Transverse colon (tissue), 4 donors: ENCODE results near the gene CTNNA1. TPM values are rescaled to one million over a fixed set of nuclear protein-coding genes. Genes with fewer than 3 reads are reported as not detected.

ENCODE experiments used
- DNase-seq: peaks from one replicate; pipeline ENCODE4 v3.0.0-alpha.2; 2019
- H3K27ac ChIP-seq, 4 donors: fragments of 200-600 bp; sonication (generic); 2 replicates each; pipeline ENCODE4 v1.5.1; 2016 to 2018; ENCODE audit warnings: inconsistent platforms in 4 of 4
- H3K27me3 ChIP-seq: fragments of 200-600 bp; sonication (generic); 2 replicates; pipeline ENCODE4 v1.5.1; 2017; ENCODE audit warnings: inconsistent platforms
- H3K36me3 ChIP-seq, 4 donors: fragments of 200-600 bp; sonication (generic); 2 replicates each; pipeline ENCODE4 v1.5.1; 2017 to 2019; ENCODE audit warnings: inconsistent platforms in 4 of 4
- H3K4me1 ChIP-seq, 4 donors: fragments of 200-600 bp; sonication (generic); 2 replicates each; pipeline ENCODE4 v1.5.1; 2017 to 2020; ENCODE audit warnings: inconsistent platforms in 4 of 4
- H3K4me3 ChIP-seq, 4 donors: fragments of 200-600 bp; sonication (generic); 1 replicate in 1 of 4; 2 replicates in 3 of 4; pipeline versions ENCODE4 v1.5.1 to v1.6.1; 2017 to 2019; ENCODE audit warnings: inconsistent platforms in 4 of 4
- H3K9me3 ChIP-seq, 2 donors: fragments of 200-600 bp; sonication (generic); 2 replicates each; pipeline ENCODE4 v1.5.1; 2017 to 2019; ENCODE audit warnings: inconsistent platforms in 2 of 2
- CTCF ChIP-seq, 5 experiments: fragments of 200-600 bp in 3 of 5; fragments of 450-650 bp in 2 of 5; sonication (generic) in 3 of 5; IDR thresholded peaks; 1 replicate in 2 of 5; 2 replicates in 3 of 5; pipeline ENCODE4 v1.5.1; 2016 to 2017; ENCODE audit warnings: antibody characterized with exemption in 5 of 5, inconsistent platforms in 3 of 5, mild to moderate bottlenecking in 2 of 5, moderate library complexity in 1 of 5
- EP300 ChIP-seq: sonication (generic); formaldehyde crosslinking; IDR thresholded peaks from one replicate; pipeline ENCODE4 v1.6.1; 2017; ENCODE audit warnings: antibody characterized with exemption, low read depth
- POLR2A ChIP-seq: fragments of 450-650 bp; IDR thresholded peaks from one replicate; pipeline ENCODE4 v1.6.1; 2016; ENCODE audit warnings: antibody characterized with exemption, mild to moderate bottlenecking, moderate library complexity
- POLR2AphosphoS5 ChIP-seq, 3 donors: sonication (generic); formaldehyde crosslinking; IDR thresholded peaks; one replicate each; pipeline ENCODE4 v1.6.1; 2016; ENCODE audit warnings: antibody characterized with exemption in 3 of 3
- WGBS, 2 donors: methylation state at CpG; one replicate each; pipeline ENCODE4 v1.1.5; 2018; ENCODE audit warnings: low coverage in 1 of 2; 5-methylcytosine and 5-hydroxymethylcytosine counted together
- in situ Hi-C, 4 donors: fragments of 200-750 bp; cut with MboI; loops; one replicate each; pipeline versions ENCODE4 v1.15.0 to v1.15.1; 2017; ENCODE audit warnings: low sequenced_read_pairs in 3 of 4, low pct_ligation_motif_present in 1 of 4, low pct_unique_long_range_greater_than_20kb in 1 of 4
- intact Hi-C: fragments of 100-400 bp; cut with DNase I; formaldehyde crosslinking; loops from one replicate; pipeline ENCODE4 v1.15.1; 2023; ENCODE audit warnings: low total_unique reads
- total RNA-seq, 4 donors: library from RNA; depleted of rRNA; stranded (reverse); fragments of >200 nt; gene quantifications; one replicate each; pipeline ENCODE4 v1.1.0, GENCODE V29; 2016

CTNNA1 gene
- total RNA-seq, 4 donors from 2014 or later: 272 to 381 (median 316) TPM

DNA sequence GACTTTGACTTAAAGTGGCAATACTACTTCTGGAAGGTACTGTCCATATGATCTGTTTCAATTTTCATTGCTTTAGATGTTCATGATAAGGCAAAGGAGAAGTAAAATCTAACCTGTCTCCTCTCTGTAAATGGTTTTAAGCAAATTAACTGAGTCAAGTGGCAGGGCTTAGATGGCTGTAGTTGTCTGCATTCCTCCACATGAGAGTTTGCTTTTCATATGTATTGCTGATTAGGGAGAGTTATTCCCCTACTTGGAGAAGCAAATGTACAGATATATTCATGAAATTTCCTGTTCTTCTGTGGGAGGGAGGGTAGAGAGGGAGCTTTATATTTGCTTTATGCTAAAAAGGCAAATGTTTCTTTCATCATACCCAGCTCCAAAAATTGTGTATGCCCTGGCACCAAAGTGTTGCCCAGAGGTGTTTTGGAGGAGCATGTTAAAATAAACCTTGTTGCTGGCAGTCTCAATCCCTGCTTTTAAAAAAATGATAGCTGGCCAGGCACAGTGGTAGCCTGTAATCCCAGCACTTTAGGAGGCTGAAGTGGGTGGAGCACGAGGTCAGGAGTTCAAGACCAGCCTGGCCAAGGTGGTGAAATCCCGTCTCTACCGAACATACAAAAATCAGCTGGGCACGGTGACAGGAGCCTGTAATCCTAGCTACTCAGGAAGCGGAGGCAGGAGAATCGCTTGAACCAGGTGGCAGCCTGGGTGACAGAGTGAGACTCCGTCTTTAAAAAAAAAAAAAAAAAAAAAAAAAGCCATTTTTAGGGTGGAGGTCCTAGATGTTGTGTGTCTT is 125.4 kb downstream of the CTNNA1 start:
- DNase-seq: no peak
- H3K27me3 ChIP-seq: no peaks in the 10 kb centered on the region
- no peak for TF ChIP-seq POLR2A
- TF ChIP-seq CTCF (IDR thresholded peaks at IDR 0.05): no peak
- no peak for TF ChIP-seq EP300
- no peak for TF ChIP-seq POLR2AphosphoS5 (IDR thresholded peaks at IDR 0.05)
- H3K27ac ChIP-seq: no peak overlapping the region
- H3K4me3 ChIP-seq: no peak overlapping the region
- no peaks in the 10 kb centered on the region for H3K36me3 ChIP-seq
- in situ Hi-C loops (no loop called here), intact Hi-C loops (no loop called here)
- H3K9me3 ChIP-seq: no peaks in the 10 kb centered on the region
- peaks cover 0 to 11% (median 6%) of the 10 kb centered on the region in 4 donors for H3K4me1 ChIP-seq
- 86 to 100% methylated on average over 3 to 7 of the region's 7 CpGs for WGBS, 2 donors

- intact Hi-C loops: no loop called here
- TF ChIP-seq POLR2A: no peak
- TF ChIP-seq CTCF (IDR thresholded peaks at IDR 0.05): no peak
- TF ChIP-seq POLR2AphosphoS5 (IDR thresholded peaks at IDR 0.05): no peak
- no peak for TF ChIP-seq EP300
- DNase-seq: no peak
- Histone ChIP-seq H3K9me3 (no peaks in the 10 kb centered on the region), H3K27ac (no peak overlapping the region), H3K27me3 (no peaks in the 10 kb centered on the region), H3K36me3 (peaks cover 0 to 19% (median 9%) of the 10 kb centered on the region in 4 donors), H3K4me1 (no peaks in the 10 kb centered on the region), H3K4me3 (no peak overlapping the region)
- in situ Hi-C loops: no loop called here
These were observed 130.0 kb downstream of the CTNNA1 start for GRCh38 chr5:138883211-138883610.

GRCh38 chr5:138884094-138884493 is 130.9 kb downstream of the CTNNA1 start:
- H3K36me3 ChIP-seq: peaks cover 0 to 27% (median 13%) of the 10 kb centered on the region in 4 donors
- no peaks in the 10 kb centered on the region for H3K27me3 ChIP-seq
- H3K27ac ChIP-seq: no peak overlapping the region
- DNase-seq: no peak
- no peaks in the 10 kb centered on the region for H3K9me3 ChIP-seq
- 96 to 100% methylated on average over 1 of the region's 1 CpG for WGBS, 2 donors
- intact Hi-C loops (no loop called here), in situ Hi-C loops (no loop called here)
- H3K4me1 ChIP-seq: no peaks in the 10 kb centered on the region
- no peak overlapping the region for H3K4me3 ChIP-seq
- TF ChIP-seq CTCF (IDR thresholded peaks at IDR 0.05): no peak

DNA sequence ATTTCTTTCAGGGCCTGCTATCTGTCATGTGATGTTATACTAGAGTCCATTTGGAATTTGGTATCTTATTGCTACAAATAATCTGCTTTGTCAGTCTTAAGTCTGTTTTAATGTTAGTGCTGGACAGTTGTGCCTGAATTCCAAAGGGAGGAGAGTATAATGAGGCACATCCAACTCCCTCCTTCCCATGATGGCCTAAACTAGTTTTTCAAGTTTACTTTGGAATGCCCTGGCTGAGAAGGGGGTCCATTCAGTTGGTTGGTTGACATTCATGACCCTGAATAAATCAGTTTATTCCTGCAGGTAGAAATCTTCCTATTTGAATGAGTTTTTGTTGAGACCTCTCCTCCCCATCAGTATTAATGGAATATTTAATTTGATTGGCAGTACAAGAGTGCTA is 131.3 kb downstream of the CTNNA1 start:
- intact Hi-C loops (no loop called here), in situ Hi-C loops (no loop called here)
- Histone ChIP-seq H3K4me1 (no peaks in the 10 kb centered on the region), H3K27ac (no peak overlapping the region), H3K9me3 (no peaks in the 10 kb centered on the region), H3K27me3 (no peaks in the 10 kb centered on the region), H3K4me3 (no peak overlapping the region), H3K36me3 (peaks cover 0 to 31% (median 16%) of the 10 kb centered on the region in 4 donors)
- no peak for DNase-seq
- TF ChIP-seq POLR2A (no peak), POLR2AphosphoS5 (IDR thresholded peaks at IDR 0.05) (no peak), EP300 (no peak), CTCF (IDR thresholded peaks at IDR 0.05) (no peak)
